HEK293 (cell line): ENCODE results near the gene ERAL1.

Source experiments
- CTCF ChIA-PET: fragments of 350-600 bp; formaldehyde crosslinking; extraction: SDS; loops from one replicate; lab custom pipeline; 2021; ENCODE audit warnings: antibody characterized with exemption; lab: Yijun Ruan, JAX
- POLR2A ChIA-PET: fragments of 300-600 bp; formaldehyde crosslinking; extraction: SDS; loops from one replicate; lab custom pipeline; 2020; ENCODE audit warnings: antibody characterized with exemption, inconsistent platforms; lab: Yijun Ruan, JAX
- H3K27ac ChIP-seq: fragments of 200-500 bp; sonication (Bioruptor generic); 2 replicates; pipeline ENCODE4 v1.5.1; 2014; ENCODE audit warnings: low read depth, low read length, control low read depth, inconsistent platforms; ENCODE audit errors: extremely low read depth
- H3K36me3 ChIP-seq, 2 experiments: fragments of 200-500 bp in 1 of 2; sonication (Bioruptor generic) in 1 of 2; 1 replicate in 1 of 2; 2 replicates in 1 of 2; pipeline ENCODE4 v1.5.1; 2014 to 2017; ENCODE audit warnings: inconsistent platforms in 2 of 2, low read length in 2 of 2; ENCODE audit not compliant: control insufficient read depth in 2 of 2, insufficient read depth in 1 of 2
- H3K4me1 ChIP-seq: fragments of 200-500 bp; sonication (Bioruptor generic); 2 replicates; pipeline ENCODE4 v1.5.1; 2014; ENCODE audit warnings: mild to moderate bottlenecking, low read length, inconsistent platforms; ENCODE audit not compliant: control insufficient read depth, insufficient read depth
- H3K4me3 ChIP-seq: 2 replicates; pipeline ENCODE4 v1.5.1; 2011; ENCODE audit warnings: low read depth, mild to moderate bottlenecking, control low read depth, low read length, moderate library complexity
- H3K9me3 ChIP-seq: fragments of 200-500 bp; sonication (Bioruptor generic); 2 replicates; pipeline ENCODE4 v1.5.1; 2014; ENCODE audit warnings: low read depth, low read length, inconsistent platforms; ENCODE audit not compliant: control insufficient read depth, insufficient read depth
- ATF2 ChIP-seq: fragments of 450-650 bp; formaldehyde crosslinking; IDR thresholded peaks from 2 replicates; pipeline ENCODE4 v1.5.1; 2016; ENCODE audit warnings: missing biosample characterization, missing genetic modification characterization, low read depth
- OSR2 ChIP-seq: fragments of 450-650 bp; formaldehyde crosslinking; IDR thresholded peaks from 2 replicates; pipeline ENCODE4 v1.5.1; 2016; ENCODE audit warnings: missing biosample characterization, missing genetic modification characterization
- PRDM4 ChIP-seq: fragments of 450-650 bp; formaldehyde crosslinking; IDR thresholded peaks from 2 replicates; pipeline ENCODE4 v1.5.1; 2017; ENCODE audit warnings: missing biosample characterization, missing genetic modification characterization
- SALL2 ChIP-seq: fragments of 450-650 bp; formaldehyde crosslinking; IDR thresholded peaks from 2 replicates; pipeline ENCODE4 v1.5.0; 2017; ENCODE audit warnings: missing biosample characterization, mild to moderate bottlenecking, missing genetic modification characterization, borderline replicate concordance
- TRIM28 ChIP-seq: IDR thresholded peaks from 2 replicates; pipeline ENCODE4 v1.6.1; 2011; ENCODE audit warnings: low read length, control low read depth, borderline replicate concordance
- YY2 ChIP-seq: fragments of 450-650 bp; formaldehyde crosslinking; IDR thresholded peaks from 2 replicates; pipeline ENCODE4 v1.5.1; 2016; ENCODE audit warnings: missing biosample characterization, missing genetic modification characterization
- ZEB2 ChIP-seq: fragments of 450-650 bp; formaldehyde crosslinking; IDR thresholded peaks from 2 replicates; pipeline ENCODE4 v1.5.1; 2016; ENCODE audit warnings: missing biosample characterization, missing genetic modification characterization
- ZNF16 ChIP-seq: fragments of 450-650 bp; formaldehyde crosslinking; IDR thresholded peaks from 2 replicates; pipeline ENCODE4 v1.5.1; 2016; ENCODE audit warnings: low read depth, missing biosample characterization, missing genetic modification characterization
- ZNF18 ChIP-seq: fragments of 450-650 bp; formaldehyde crosslinking; IDR thresholded peaks from 2 replicates; pipeline ENCODE4 v1.5.1; 2016; ENCODE audit warnings: missing biosample characterization, missing genetic modification characterization
- ZNF239 ChIP-seq: fragments of 450-650 bp; formaldehyde crosslinking; IDR thresholded peaks from 2 replicates; pipeline ENCODE4 v1.5.1; 2016; ENCODE audit warnings: missing biosample characterization, missing genetic modification characterization
- ZNF248 ChIP-seq: fragments of 450-650 bp; formaldehyde crosslinking; IDR thresholded peaks from 2 replicates; pipeline ENCODE4 v1.5.1; 2017; ENCODE audit warnings: missing biosample characterization, missing genetic modification characterization
- ZNF280C ChIP-seq: fragments of 450-650 bp; formaldehyde crosslinking; IDR thresholded peaks from 2 replicates; pipeline ENCODE4 v1.5.1; 2016; ENCODE audit warnings: missing biosample characterization, missing genetic modification characterization
- ZNF292 ChIP-seq: fragments of 450-650 bp; formaldehyde crosslinking; IDR thresholded peaks from 2 replicates; pipeline ENCODE4 v1.5.1; 2016; ENCODE audit warnings: low read depth, missing biosample characterization, missing genetic modification characterization, borderline replicate concordance
- ZNF391 ChIP-seq: fragments of 450-650 bp; formaldehyde crosslinking; IDR thresholded peaks from 2 replicates; pipeline ENCODE4 v1.5.1; 2016; ENCODE audit warnings: low read depth, missing biosample characterization, missing genetic modification characterization, borderline replicate concordance
- ZNF501 ChIP-seq: fragments of 450-650 bp; formaldehyde crosslinking; IDR thresholded peaks from 2 replicates; pipeline ENCODE4 v1.5.1; 2016; ENCODE audit warnings: missing biosample characterization, missing genetic modification characterization
- ZNF530 ChIP-seq: fragments of 450-650 bp; formaldehyde crosslinking; IDR thresholded peaks from 2 replicates; pipeline ENCODE4 v1.5.1; 2016; ENCODE audit warnings: low read depth, missing biosample characterization, missing genetic modification characterization
- ZNF571 ChIP-seq: fragments of 450-650 bp; formaldehyde crosslinking; IDR thresholded peaks from 2 replicates; pipeline ENCODE4 v1.5.0; 2017; ENCODE audit warnings: missing biosample characterization, missing genetic modification characterization
- ZNF621 ChIP-seq: fragments of 450-650 bp; formaldehyde crosslinking; IDR thresholded peaks from 2 replicates; pipeline ENCODE4 v1.5.1; 2017; ENCODE audit warnings: missing biosample characterization, missing genetic modification characterization
- ZSCAN5A ChIP-seq: fragments of 450-650 bp; formaldehyde crosslinking; IDR thresholded peaks from 2 replicates; pipeline ENCODE4 v1.5.1; 2016; ENCODE audit warnings: missing biosample characterization, missing genetic modification characterization

The ERAL1 gene

GRCh38 chr17:28856028-28856574 lies 1.3 kb downstream of the ERAL1 start (continued):
- TF ChIP-seq ZNF16 (tag by site-specific recombination), result no peak
- no peak for TF ChIP-seq ZEB2 (tag by site-specific recombination)
- no peak for TF ChIP-seq ZNF292 (tag by site-specific recombination)
- TF ChIP-seq ZNF18 (tag by site-specific recombination), result no peak
- TF ChIP-seq TRIM28, result no peak
- TF ChIP-seq ZNF501 (tag by site-specific recombination), result no peak
- no peak for TF ChIP-seq ZSCAN5A (tag by site-specific recombination)

- Histone ChIP-seq H3K36me3 (peaks cover 21 to 49% of the 10 kb centered on the region in 2 experiments), H3K27ac (no peak overlapping the region), H3K4me3 (no peak overlapping the region), H3K4me1 (peaks cover 4% of the 10 kb centered on the region; the same call in 1 of the 2 replicates), H3K9me3 (no peaks in the 10 kb centered on the region)
- ChIA-PET POLR2A (interaction anchor here (0.6 to 1.5 kb wide), 4 partner anchors 30 to 138 kb away, joined by 3 to 5 read pairs (median 4); partner anchors contain the start of gene RPL23A), CTCF (interaction anchor here (0.6 to 3.1 kb wide), 7 partner anchors 10 to 131 kb away, joined by 3 to 23 read pairs (median 3); partner anchors contain the start of genes DHRS13 and TLCD1)
- TF ChIP-seq ZNF571 (tag by site-specific recombination) (no peak), PRDM4 (no peak), ZNF239 (tag by site-specific recombination) (no peak), ZNF391 (tag by site-specific recombination) (no peak), ATF2 (tag by site-specific recombination) (no peak), ZNF530 (no peak), SALL2 (tag by site-specific recombination) (no peak), OSR2 (tag by site-specific recombination) (no peak), YY2 (tag by site-specific recombination) (no peak), ZNF248 (no peak), ZNF621 (tag by site-specific recombination) (no peak), ZNF280C (tag by site-specific recombination) (no peak)
Measured at GRCh38 chr17:28857905-28858800, 3.3 kb downstream of the ERAL1 start.
